AG04450 (cell line): ENCODE measurements around the gene TRA2A. TPM values are rescaled to one million over a fixed set of nuclear protein-coding genes. Genes with fewer than 3 reads are reported as not detected.

Experiments
- CTCF ChIA-PET: fragments of 300-600, 350-600 bp; formaldehyde crosslinking; extraction: SDS; loops from one replicate; lab custom pipeline; 2022; ENCODE audit warnings: antibody characterized with exemption, inconsistent platforms; lab: Charles Lee
- POLR2A ChIA-PET: fragments of 350-600 bp; formaldehyde crosslinking; extraction: SDS; loops from one replicate; lab custom pipeline; 2021; ENCODE audit warnings: antibody characterized with exemption, inconsistent platforms; lab: Yijun Ruan, JAX
- DNase-seq: peaks from one replicate; pipeline ENCODE4 v3.0.0-alpha.2; 2011; ENCODE audit warnings: low read depth, low spot score
- H3K27ac ChIP-seq: one replicate; pipeline ENCODE4 v1.5.1; 2012; ENCODE audit warnings: low read depth, low read length, control low read depth
- H3K27me3 ChIP-seq: one replicate; pipeline ENCODE4 v1.6.0; 2012; ENCODE audit warnings: low read length; ENCODE audit not compliant: control insufficient read depth, insufficient read depth
- H3K4me3 ChIP-seq: 2 replicates; pipeline ENCODE4 v1.5.1; 2011; ENCODE audit warnings: mild to moderate bottlenecking, low read depth, low read length, control low read depth
- H3K9me3 ChIP-seq: 2 replicates; pipeline ENCODE4 v1.5.1; 2012; ENCODE audit warnings: low read length; ENCODE audit not compliant: control insufficient read depth, insufficient read depth
- polyA plus RNA-seq: library from polyadenylated mRNA; depleted of rRNA; stranded (reverse); fragments of >200 nt; gene quantifications from 2 replicates; pipeline ENCODE4 v1.2.3, GENCODE V29; 2011
- TF ChIP-seq, protein P1 (sequence below): IDR thresholded peaks from 2 replicates; pipeline ENCODE4 v1.5.1; 2011; ENCODE audit warnings: low read depth, low read length, control low read depth, inconsistent platforms

TRA2A gene
- polyA plus RNA-seq, 1 experiment = 78.8 TPM

DNA sequence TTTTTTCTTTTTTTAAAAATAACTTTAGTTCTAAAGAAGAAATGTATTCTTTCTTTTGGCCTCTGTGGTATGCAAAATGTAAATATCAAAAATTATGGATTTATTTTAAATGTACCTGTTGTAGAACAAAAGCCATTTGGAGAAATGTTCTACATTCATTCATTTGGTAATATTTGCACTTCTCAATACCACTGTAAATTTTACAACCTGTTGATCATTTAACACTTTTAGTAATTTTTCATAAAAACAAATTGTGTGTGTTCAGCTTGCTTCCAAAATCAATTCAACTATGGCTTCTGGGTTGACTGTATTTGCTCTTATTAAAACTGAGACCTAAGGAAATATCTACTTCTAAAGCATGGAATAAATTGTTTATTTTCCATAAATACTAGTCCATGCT, 59.2 kb downstream of the TRA2A start:
- POLR2A ChIA-PET = interaction anchor here (1.2 kb wide), 1 partner anchor 125 kb away, joined by 3 read pairs; no protein-coding TSS in a partner anchor

DNA sequence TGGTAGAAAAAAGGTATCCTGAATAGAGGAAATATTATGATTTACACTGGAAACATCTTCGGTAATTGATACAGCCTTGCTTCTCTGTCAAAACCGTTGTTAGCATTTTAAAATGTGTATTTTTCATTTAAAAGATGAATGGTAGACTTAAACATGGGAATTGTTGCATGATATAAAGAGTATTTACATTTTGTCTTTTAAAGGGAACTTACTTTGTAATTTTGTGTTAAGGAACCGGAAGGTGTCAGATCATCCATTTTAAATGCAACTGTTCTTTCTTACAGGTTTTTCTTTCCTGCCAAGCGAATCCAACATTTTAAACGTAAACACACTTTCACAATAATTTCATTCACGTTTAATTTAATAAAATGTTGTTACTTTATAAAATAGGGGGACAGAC, 59.7 kb downstream of the TRA2A start:
- CTCF ChIA-PET = interaction anchor here (1.5 to 2.3 kb wide), 3 partner anchors 57 to 210 kb away, joined by 3 to 13 read pairs (median 6); no protein-coding TSS in a partner anchor
- H3K4me3 ChIP-seq = peak overlapping the region; percentile 89
- TF ChIP-seq, protein P1, sequence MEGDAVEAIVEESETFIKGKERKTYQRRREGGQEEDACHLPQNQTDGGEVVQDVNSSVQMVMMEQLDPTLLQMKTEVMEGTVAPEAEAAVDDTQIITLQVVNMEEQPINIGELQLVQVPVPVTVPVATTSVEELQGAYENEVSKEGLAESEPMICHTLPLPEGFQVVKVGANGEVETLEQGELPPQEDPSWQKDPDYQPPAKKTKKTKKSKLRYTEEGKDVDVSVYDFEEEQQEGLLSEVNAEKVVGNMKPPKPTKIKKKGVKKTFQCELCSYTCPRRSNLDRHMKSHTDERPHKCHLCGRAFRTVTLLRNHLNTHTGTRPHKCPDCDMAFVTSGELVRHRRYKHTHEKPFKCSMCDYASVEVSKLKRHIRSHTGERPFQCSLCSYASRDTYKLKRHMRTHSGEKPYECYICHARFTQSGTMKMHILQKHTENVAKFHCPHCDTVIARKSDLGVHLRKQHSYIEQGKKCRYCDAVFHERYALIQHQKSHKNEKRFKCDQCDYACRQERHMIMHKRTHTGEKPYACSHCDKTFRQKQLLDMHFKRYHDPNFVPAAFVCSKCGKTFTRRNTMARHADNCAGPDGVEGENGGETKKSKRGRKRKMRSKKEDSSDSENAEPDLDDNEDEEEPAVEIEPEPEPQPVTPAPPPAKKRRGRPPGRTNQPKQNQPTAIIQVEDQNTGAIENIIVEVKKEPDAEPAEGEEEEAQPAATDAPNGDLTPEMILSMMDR = no peak
- H3K27me3 ChIP-seq = no peaks in the 10 kb centered on the region
- no peak for DNase-seq
- POLR2A ChIA-PET = interaction anchor here (1.2 kb wide), 1 partner anchor 124 kb away, joined by 3 read pairs; no protein-coding TSS in a partner anchor
- no peak overlapping the region for H3K27ac ChIP-seq
- peaks cover 4% of the 10 kb centered on the region; the same call in 1 of the 2 replicates for H3K9me3 ChIP-seq

More for the DNA sequence above, 59.2 kb downstream of the TRA2A start:
- TF ChIP-seq, protein P1 = no peak
- CTCF ChIA-PET = interaction anchor here (1.5 to 2.3 kb wide), 3 partner anchors 56 to 210 kb away, joined by 3 to 13 read pairs (median 6); no protein-coding TSS in a partner anchor
- DNase-seq = no peak
- Histone ChIP-seq H3K27ac (no peak overlapping the region), H3K4me3 (no peak overlapping the region; the same call in 1 of the 2 replicates), H3K27me3 (no peaks in the 10 kb centered on the region), H3K9me3 (peaks cover 4% of the 10 kb centered on the region; the same call in 1 of the 2 replicates)

DNA sequence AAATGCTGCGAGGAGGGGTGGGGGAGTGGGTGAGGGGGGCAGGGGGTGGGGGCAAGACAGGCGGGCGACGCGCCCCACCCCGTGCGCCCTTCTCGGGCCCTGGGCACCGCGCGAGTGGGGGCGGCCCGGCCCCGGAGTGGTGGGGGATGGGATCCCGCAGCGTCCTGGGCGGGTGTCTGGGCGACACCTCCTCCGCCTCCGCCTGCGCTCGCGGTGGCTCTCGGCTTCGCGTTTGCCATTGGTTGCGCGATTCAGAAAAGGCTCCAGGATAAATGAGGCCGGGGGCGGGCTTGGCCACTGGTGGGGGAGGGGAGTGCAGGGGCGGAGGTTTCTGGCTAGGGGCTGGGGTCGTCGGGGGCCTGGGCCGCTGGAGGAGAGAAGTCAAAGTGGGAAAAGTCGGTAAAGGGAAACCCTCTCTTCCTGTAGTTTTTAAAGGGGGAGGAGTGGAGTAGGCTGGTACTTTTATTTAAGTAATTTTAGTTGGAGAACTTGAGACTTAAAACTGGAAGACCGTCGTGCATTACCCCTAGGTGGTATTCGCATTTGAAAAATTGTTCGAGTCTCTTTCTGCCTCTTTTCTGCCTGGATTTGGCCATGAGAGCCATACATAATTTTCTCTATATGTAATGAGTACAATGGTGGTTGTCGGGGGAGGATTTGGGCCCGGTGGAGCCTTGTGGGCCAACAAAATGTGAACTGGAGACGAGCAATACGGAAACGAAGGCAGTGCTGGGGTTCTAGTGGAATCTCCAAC, 60.5 kb downstream of the TRA2A start:
- TF ChIP-seq, protein P1 = no peak
- Histone ChIP-seq H3K9me3 (peaks cover 4% of the 10 kb centered on the region; the same call in 1 of the 2 replicates), H3K4me3 (peak overlapping the region; percentile 89), H3K27me3 (no peaks in the 10 kb centered on the region), H3K27ac (peak overlapping the region; percentile 80)
- no peak for DNase-seq
- ChIA-PET POLR2A (interaction anchor here (0.6 kb wide), 2 partner anchors 94 to 405 kb away, joined by 6 read pairs; no protein-coding TSS in a partner anchor), CTCF (no interaction called here)

DNA sequence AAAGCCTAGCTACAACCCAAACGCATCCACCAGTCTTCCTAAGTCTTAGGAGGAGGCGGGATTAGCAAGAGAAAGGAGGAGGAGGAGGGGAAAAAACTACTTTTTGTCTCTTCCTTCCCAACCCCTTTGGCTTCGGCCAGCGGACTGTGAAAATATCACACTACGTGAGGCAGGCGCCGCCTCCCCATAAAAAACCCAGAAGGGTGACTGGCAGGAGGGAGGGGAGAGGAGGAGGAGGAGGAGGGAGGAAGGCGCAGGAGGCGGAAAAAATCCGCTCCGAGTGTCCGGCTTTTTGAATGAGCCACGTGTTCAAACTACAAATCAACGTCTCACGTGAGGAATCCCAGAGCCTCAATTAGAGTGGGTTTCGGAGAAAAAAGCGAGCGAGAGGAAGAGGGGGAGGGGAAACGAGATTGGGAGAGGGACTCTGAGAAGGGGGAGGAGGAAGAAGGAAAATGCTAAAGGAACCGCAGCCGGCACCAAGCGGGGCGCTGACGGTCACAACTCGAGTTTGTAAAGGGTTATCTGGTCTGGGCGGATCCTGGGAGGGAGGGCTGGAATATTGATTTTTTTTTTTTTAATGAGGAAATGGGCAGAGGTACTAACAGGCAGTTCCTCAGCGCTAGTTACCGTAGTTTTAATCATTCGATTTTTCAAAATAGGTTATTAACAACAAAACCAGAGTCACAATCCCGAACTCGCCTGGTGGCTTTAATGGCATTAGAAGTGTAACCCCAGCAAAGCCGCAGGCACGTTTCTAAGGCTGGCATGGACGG, 61.3 kb downstream of the TRA2A start, which contains the start of gene IGF2BP3:
Gene IGF2BP3, minus strand, starts transcription at position 162 of the 776 bp plus-strand sequence. CDS start 381 bp downstream, outside the sequence.
- H3K9me3 ChIP-seq = peaks cover 4% of the 10 kb centered on the region; the same call in 1 of the 2 replicates
- H3K27ac ChIP-seq = peak within 1 kb of the TSS; percentile 80
- ChIA-PET CTCF (no interaction called here), POLR2A (interaction anchor here (0.6 kb wide), 2 partner anchors 93 to 404 kb away, joined by 6 read pairs; no protein-coding TSS in a partner anchor)
- H3K27me3 ChIP-seq = no peaks in the 10 kb centered on the region
- peak; percentile 89 for DNase-seq
- H3K4me3 ChIP-seq = peak within 1 kb of the TSS; percentile 89
- TF ChIP-seq, protein P1 = no peak
